A549 (cell line): ENCODE results near the gene SPG11. TPM values are rescaled to one million over a fixed set of nuclear protein-coding genes. Genes with fewer than 3 reads are reported as not detected.
"Not testable (repeated sequence)": the region's sequence is repeated elsewhere in the genome, so short reads cannot be mapped to it uniquely, and the experiment has no call there.

Experiments
- ATAC-seq, 2 experiments: fragments of 200-7000 bp in 1 of 2; fragments of >200 bp in 1 of 2; cut with Nextera tagmentation in 1 of 2; cut with Tn5 transposase in 1 of 2; 3 replicates each; pipeline versions ENCODE4 v1.8.0 to v1.9.1; 2018 to 2020; ENCODE audit warnings: mild to moderate bottlenecking in 1 of 2, moderate library complexity in 1 of 2
- CTCF ChIA-PET: fragments of 300-600 bp; sonication (Branson Sonifier 250); formaldehyde crosslinking; extraction: SDS; loops from one replicate; lab custom pipeline; 2021; ENCODE audit warnings: antibody characterized with exemption, inconsistent platforms; lab: Yijun Ruan, JAX
- POLR2A ChIA-PET: fragments of 350-600 bp; formaldehyde crosslinking; extraction: SDS; loops from one replicate; lab custom pipeline; 2021; ENCODE audit warnings: antibody characterized with exemption, inconsistent platforms; lab: Yijun Ruan, JAX
- DNase-seq, 2 experiments: peaks; one replicate each; pipeline versions ENCODE4 v3.0.0 to v3.0.0-alpha.2; 2011 to 2016; ENCODE audit warnings: low read depth in 1 of 2, low spot score in 1 of 2
- FAIRE-seq: peaks from 2 replicates; lab custom pipeline; 2011; peaks lifted over from hg19 to GRCh38; lab: Jason Lieb, UNC
- H3K27ac ChIP-seq, 2 experiments: fragments of >200 bp; sonication (Bioruptor Twin); formaldehyde crosslinking; 3 replicates each; pipeline ENCODE4 v1.5.1; 2016 to 2017
- H3K4me1 ChIP-seq: fragments of >200 bp; sonication (Bioruptor Twin); formaldehyde crosslinking; 3 replicates; pipeline ENCODE4 v1.6.1; 2016
- H3K4me2 ChIP-seq: fragments of >200 bp; sonication (Bioruptor Twin); formaldehyde crosslinking; 3 replicates; pipeline ENCODE4 v1.6.1; 2016
- H3K4me3 ChIP-seq: fragments of >200 bp; sonication (Bioruptor Twin); formaldehyde crosslinking; 3 replicates; pipeline ENCODE4 v1.5.1; 2016
- H3K9me3 ChIP-seq: fragments of >200 bp; sonication (Bioruptor Twin); formaldehyde crosslinking; 3 replicates; pipeline ENCODE4 v1.6.1; 2016
- CBX8 ChIP-seq: fragments of 200-600 bp; sonication (generic); IDR thresholded peaks from 2 replicates; pipeline ENCODE4 v1.6.1; 2016
- CTCF ChIP-seq: fragments of >200 bp; sonication (Bioruptor Twin); formaldehyde crosslinking; IDR thresholded peaks from 3 replicates; pipeline ENCODE4 v1.5.1; 2016
- FOXS1 ChIP-seq: fragments of 250-450 bp; sonication (Bioruptor Pico); IDR thresholded peaks from 2 replicates; pipeline ENCODE4 v1.5.0; 2020; ENCODE audit warnings: mild to moderate bottlenecking, moderate library complexity
- JUN ChIP-seq, 2 experiments: fragments of >200 bp; sonication (Bioruptor Twin); formaldehyde crosslinking; IDR thresholded peaks; 2 replicates in 1 of 2; 3 replicates in 1 of 2; pipeline ENCODE4 v1.6.1; 2016 to 2017
- POLR2AphosphoS2 ChIP-seq: conservative IDR thresholded peaks from 2 replicates; pipeline ENCODE4 v1.6.1; 2012; ENCODE audit warnings: low read length, improper control_type of control experiment, inconsistent platforms
- SREBF2 ChIP-seq: fragments of 450-650 bp; IDR thresholded peaks from 2 replicates; pipeline ENCODE4 v1.6.1; 2014; ENCODE audit warnings: mild to moderate bottlenecking, moderate library complexity
- ZNF302 ChIP-seq: fragments of 250-450 bp; sonication (Bioruptor Pico); IDR thresholded peaks from 2 replicates; pipeline ENCODE4 v1.9.0; 2021; ENCODE audit warnings: inconsistent platforms, mild to moderate bottlenecking, moderate library complexity
- WGBS: methylation state at CpG from one replicate; pipeline ENCODE4 v1.1.6; 2017; ENCODE audit errors: missing lambda C conversion rate; 5-methylcytosine and 5-hydroxymethylcytosine counted together
- polyA plus RNA-seq, 4 experiments: library from polyadenylated mRNA; depleted of rRNA in 3 of 4; stranded (reverse); fragments of >200 nt; fragmentation: RNase III in 1 of 4; extraction: RNeasy Plus Mini Kit Qiagen cat#74134 plus additional on column Dnase treatment in 1 of 4; gene quantifications; 2 replicates in 3 of 4; 3 replicates in 1 of 4; pipeline ENCODE4 v1.2.3, GENCODE V29; 2011 to 2017
- TF ChIP-seq, protein P1 (sequence below): fragments of 150-350 bp; IDR thresholded peaks from 2 replicates; pipeline ENCODE4 v1.6.1; 2014; ENCODE audit warnings: low read depth, mild to moderate bottlenecking, low read length
- TF ChIP-seq, protein P2 (sequence below): IDR thresholded peaks from 2 replicates; pipeline ENCODE4 v1.6.1; 2012
- TF ChIP-seq, protein P3 (sequence below): fragments of 250-450 bp; sonication (Bioruptor Pico); IDR thresholded peaks from 2 replicates; pipeline ENCODE4 v1.5.0; 2020; ENCODE audit warnings: low read depth, mild to moderate bottlenecking, moderate library complexity

SPG11 gene
- polyA plus RNA-seq, 2 of the 4 experiments (the other 2 are of a cell fraction): 7.6 to 26.9 TPM

GRCh38 chr15:44705986-44706385 is 42.5 kb upstream of the SPG11 start (continued):
- TF ChIP-seq CTCF: no peak
- TF ChIP-seq, all 56 proteins: peak for 0

DNA sequence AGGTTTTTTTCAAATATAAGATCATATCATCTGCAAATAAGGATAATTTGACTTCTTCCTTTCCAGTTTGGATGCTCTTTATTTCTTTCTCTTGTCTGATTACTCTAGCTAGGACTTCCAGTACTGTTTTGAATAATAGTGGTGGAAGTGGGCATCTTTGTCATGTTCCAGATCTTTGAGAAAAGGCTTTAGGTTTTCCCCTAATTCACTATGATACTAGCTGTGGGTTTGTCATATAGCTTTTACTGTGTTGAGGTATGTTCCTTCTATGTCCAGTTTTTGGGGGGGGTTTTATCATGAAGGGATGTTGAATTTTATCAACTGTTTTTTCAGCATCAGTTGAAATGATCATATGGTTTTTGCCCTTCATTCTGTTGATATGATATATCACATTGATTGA is 37.2 kb upstream of the SPG11 start:
- POLR2A ChIA-PET, H3K4me2 ChIP-seq, H3K9me3 ChIP-seq, FAIRE-seq, ATAC-seq, H3K4me1 ChIP-seq, H3K27ac ChIP-seq, H3K4me3 ChIP-seq, DNase-seq: not testable (repeated sequence)
- CTCF ChIA-PET: interaction anchor here (1.5 kb wide), 1 partner anchor 10 kb away, joined by 3 read pairs; no protein-coding TSS in a partner anchor

DNA sequence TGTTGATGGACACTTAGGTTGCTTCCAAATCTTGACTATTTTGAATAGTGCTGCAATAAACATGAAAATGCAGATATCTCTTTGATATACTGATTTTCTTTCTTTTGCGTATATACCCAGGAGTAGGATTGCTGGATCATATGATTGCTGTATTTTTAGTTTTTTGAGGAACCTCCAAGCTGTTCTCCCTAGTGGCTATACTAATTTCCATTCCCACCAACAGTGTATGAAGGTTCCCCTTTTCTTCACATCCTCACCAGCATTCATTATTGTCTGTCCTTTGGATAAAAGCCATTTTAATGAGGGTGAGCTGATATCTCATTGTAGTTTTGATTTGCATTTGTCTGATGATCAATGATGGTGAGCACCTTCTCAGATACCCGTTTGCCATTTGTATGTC is 35.2 kb upstream of the SPG11 start:
- Histone ChIP-seq H3K4me2 (no peak overlapping the region), H3K4me3 (no peak overlapping the region), H3K4me1 (no peaks in the 10 kb centered on the region), H3K27ac (no peak overlapping the region), H3K9me3 (peaks cover 4% of the 10 kb centered on the region; the same call in 1 of the 3 replicates)
- POLR2A ChIA-PET: no interaction called here
- DNase-seq (no peak), ATAC-seq (no peak), FAIRE-seq (no peak)
- WGBS: 48% methylated on average over 2 of the region's 2 CpGs
- CTCF ChIA-PET: interaction anchor here (0.9 kb wide), 1 partner anchor 47 kb away, joined by 3 read pairs; no protein-coding TSS in a partner anchor
- no peak for TF ChIP-seq CTCF
- TF ChIP-seq FOXS1 (CRISPR knock-in tag): no peak
- TF ChIP-seq, protein P1, sequence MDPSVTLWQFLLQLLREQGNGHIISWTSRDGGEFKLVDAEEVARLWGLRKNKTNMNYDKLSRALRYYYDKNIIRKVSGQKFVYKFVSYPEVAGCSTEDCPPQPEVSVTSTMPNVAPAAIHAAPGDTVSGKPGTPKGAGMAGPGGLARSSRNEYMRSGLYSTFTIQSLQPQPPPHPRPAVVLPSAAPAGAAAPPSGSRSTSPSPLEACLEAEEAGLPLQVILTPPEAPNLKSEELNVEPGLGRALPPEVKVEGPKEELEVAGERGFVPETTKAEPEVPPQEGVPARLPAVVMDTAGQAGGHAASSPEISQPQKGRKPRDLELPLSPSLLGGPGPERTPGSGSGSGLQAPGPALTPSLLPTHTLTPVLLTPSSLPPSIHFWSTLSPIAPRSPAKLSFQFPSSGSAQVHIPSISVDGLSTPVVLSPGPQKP: no peak

- DNase-seq: no peak
- Histone ChIP-seq H3K4me2 (no peak overlapping the region), H3K4me3 (no peak overlapping the region), H3K4me1 (no peaks in the 10 kb centered on the region), H3K27ac (no peak overlapping the region), H3K9me3 (peaks cover 4% of the 10 kb centered on the region; the same call in 1 of the 3 replicates)
- CTCF ChIA-PET: interaction anchor here (1.2 to 1.6 kb wide), 2 partner anchors 14 to 37 kb away, joined by 3 to 7 read pairs; partner anchors contain the start of genes B2M and PATL2
- FAIRE-seq: no peak
- no peak for TF ChIP-seq JUN (IDR thresholded peaks at IDR 0.05)
- no peak for TF ChIP-seq ZNF302
- no peak for TF ChIP-seq CBX8
- TF ChIP-seq, protein P2, sequence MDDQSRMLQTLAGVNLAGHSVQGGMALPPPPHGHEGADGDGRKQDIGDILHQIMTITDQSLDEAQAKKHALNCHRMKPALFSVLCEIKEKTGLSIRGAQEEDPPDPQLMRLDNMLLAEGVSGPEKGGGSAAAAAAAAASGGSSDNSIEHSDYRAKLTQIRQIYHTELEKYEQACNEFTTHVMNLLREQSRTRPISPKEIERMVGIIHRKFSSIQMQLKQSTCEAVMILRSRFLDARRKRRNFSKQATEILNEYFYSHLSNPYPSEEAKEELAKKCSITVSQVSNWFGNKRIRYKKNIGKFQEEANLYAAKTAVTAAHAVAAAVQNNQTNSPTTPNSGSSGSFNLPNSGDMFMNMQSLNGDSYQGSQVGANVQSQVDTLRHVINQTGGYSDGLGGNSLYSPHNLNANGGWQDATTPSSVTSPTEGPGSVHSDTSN: no peak
- TF ChIP-seq, protein P3, sequence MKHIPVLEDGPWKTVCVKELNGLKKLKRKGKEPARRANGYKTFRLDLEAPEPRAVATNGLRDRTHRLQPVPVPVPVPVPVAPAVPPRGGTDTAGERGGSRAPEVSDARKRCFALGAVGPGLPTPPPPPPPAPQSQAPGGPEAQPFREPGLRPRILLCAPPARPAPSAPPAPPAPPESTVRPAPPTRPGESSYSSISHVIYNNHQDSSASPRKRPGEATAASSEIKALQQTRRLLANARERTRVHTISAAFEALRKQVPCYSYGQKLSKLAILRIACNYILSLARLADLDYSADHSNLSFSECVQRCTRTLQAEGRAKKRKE (CRISPR knock-in tag): no peak
- no peak for TF ChIP-seq SREBF2
- TF ChIP-seq POLR2AphosphoS2: no peak
- POLR2A ChIA-PET: no interaction called here
- ATAC-seq: no peak
Observed at GRCh38 chr15:44697014-44697413, 33.6 kb upstream of the SPG11 start.
